Stimulated activated CD4-positive, alpha-beta T cell treated with anti-CD3 and anti-CD28 coated beads, TNF-alpha, amount 100 ng/mL, for 1 hour (primary cell): ENCODE measurements around the gene C11orf52.
A peak's percentile ranks its signal among the peaks of the same experiment; 100 is the strongest.
"Not testable (repeated sequence)": the region's sequence is repeated elsewhere in the genome, so short reads cannot be mapped to it uniquely, and the experiment has no call there.

Experiments used
- DNase-seq, 3 donors: peaks; one replicate each; pipeline ENCODE4 v3.0.0-alpha.2; 2020; ENCODE audit warnings: low read depth in 3 of 3, low spot score in 1 of 3

The C11orf52 gene, protein sequence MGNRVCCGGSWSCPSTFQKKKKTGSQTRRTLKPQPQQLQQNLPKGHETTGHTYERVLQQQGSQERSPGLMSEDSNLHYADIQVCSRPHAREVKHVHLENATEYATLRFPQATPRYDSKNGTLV

DNA sequence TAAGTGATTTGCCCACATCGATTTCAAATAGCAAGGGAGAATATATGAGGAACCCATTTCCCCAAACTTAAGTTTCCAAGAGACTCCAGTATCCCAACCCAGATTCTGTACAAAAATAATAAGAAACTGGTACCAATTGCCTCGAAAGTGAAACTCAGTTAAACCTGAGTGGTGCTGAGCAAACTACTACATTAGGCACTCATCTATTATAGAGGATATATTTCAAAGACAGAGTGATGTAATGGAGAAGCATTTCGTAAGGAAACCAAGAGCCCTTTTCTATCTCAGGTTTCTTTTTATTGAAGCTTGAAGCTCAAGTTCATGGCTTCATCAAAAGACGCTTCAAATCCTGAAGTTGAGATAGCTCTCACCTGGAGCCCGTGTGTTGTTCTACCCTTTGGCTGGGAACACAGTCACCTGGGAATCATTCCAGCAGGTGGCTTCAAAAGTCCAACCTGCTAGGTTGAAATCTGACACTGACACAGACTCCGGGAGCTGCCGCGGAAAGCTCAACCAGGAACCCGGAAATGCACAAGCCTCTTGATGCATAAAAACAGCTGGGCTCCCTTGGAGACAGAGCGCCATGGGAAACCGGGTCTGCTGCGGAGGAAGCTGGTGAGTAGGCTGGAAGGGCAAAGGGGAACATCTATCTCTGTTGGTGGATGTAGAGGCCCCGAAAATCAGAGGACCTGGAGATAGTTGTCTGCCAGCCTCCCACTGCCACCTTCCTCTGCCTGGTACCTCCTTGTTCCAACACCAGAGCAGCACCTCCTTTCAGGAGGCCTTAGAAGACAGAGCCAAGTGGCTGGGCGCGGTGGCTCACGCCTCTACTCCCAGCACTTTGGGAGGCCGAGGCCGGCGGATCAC is at the start of gene C11orf52:
TSS of gene C11orf52 (plus strand) at position 524 of the 867 bp plus-strand sequence. CDS start at position 584, 60 bp downstream.
- DNase-seq = no peak

DNA sequence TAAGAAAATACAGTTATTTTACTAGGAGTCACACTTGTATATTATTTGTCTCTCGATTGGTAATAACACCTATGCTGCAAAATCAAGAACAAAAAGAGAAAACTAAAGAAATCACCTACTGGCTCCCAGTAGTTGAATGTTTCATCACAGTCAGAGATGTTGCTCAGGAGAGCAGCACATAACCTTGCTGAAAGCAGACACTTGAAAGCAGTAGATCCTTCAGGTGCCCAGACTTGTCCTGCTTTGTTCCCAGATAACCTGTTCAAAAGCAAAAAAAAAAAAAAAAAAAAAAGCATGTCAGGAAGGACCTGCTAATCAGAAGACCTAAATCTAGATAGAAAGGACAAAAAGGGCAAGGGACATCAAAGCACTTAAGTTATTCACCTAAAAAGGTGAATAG is 48.6 kb upstream of the C11orf52 start:
- DNase-seq = no peak

DNA sequence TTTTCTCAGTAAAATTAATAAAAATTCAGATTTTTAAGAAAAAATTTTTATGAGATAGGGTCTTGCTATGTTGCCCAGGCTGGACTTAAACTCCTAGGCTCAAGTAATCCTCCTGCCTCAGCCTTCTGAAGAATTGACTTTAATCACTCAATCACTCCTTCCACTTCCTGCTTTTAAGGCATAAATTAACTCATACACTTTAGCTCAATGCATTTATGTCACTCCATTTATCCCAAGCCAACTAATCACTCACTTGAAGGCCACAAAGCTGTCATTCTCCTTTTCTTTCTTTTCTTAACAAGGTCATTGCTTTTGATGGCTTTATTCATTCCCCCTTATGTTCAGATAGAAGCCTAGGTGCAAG is 48.2 kb upstream of the C11orf52 start:
- DNase-seq = no peak

DNA sequence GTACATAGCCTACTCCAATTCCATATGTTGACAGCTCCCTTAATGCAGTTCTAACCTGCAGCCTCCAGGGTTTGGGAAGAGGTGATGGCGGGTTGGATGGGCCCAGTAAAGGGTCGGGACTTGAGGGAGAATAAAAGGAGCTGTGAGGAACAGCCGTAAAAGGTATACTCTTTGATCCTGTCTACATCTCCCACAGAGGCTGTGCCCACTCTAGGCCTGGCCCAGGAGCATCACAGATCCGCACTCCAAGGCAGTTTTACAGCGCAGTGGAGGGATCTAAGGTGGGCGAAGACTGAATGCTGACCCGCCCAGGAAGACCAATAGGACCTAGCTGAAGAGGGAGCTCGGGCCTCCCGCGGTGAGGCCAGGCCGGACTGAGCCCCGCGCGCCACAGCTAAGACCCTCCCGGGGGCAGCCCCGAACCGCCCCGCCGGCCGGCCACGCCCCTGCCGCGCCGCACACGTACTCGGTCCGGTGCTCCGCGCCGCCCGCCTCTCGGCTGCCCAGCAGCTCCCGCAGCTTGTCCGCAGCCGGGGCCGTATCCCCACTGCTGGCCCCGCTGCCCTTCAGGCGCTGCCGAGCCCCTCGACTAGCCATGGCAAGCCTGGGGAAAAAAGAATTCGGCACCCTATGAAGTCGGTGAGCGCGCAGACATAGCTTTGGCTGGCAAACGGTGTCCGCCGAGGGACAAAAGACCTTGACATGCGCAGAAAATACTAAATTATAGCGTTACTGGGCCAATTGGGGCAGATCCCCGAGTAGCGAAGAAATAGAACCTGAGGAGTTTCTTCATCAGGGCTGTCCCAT is 47.6 kb upstream of the C11orf52 start, which contains the start of gene ALG9:
TSS of gene ALG9 (minus strand) at position 696 of the 807 bp plus-strand sequence. CDS start at position 597, 99 bp downstream.
- peak; percentile 73 to 90 (median 75) for DNase-seq

DNA sequence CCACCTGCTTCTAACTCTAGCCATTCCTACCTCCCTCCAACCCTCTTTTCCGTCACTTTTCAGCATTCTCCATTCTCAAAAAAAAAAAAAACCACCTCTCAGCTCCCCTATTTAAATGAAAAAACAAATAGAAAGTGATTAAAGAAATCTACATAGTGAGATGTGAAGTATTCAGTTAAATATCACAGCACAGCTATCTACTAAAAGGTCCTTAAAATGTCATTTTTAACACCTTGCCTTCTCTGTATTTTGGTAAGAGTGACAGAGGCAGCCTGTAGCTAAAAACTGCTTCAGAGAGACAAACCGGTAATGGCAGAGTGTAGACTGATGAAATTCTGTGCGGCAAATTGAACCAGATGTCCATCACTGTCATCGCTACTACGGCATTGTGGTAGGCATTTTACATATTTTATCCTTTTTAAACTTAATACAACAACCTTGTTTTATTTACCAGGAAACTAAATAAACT is 47.0 kb upstream of the C11orf52 start:
- no peak for DNase-seq

DNA sequence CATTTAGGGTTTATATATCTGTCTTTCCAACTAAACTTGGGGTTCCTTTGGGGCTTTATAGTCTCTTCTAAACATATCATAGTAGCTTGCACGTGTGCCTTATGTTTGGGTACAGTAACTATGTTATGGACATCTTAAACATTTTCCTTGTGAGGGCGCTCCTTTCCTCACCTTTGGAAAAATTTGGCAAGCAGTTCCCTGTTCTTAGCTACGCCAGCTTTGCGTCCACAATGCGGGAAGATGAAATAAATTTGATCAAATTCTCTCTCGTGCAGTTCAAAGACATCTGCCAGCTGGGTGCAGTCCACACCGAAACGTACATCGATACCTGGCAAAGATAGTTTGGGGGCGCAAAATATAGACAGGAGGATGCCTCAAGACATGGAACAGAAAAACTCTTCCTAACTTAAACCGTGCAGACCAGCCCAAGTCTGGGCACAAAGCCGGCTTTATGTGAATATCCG is 40.3 kb upstream of the C11orf52 start:
- no peak for DNase-seq

DNA sequence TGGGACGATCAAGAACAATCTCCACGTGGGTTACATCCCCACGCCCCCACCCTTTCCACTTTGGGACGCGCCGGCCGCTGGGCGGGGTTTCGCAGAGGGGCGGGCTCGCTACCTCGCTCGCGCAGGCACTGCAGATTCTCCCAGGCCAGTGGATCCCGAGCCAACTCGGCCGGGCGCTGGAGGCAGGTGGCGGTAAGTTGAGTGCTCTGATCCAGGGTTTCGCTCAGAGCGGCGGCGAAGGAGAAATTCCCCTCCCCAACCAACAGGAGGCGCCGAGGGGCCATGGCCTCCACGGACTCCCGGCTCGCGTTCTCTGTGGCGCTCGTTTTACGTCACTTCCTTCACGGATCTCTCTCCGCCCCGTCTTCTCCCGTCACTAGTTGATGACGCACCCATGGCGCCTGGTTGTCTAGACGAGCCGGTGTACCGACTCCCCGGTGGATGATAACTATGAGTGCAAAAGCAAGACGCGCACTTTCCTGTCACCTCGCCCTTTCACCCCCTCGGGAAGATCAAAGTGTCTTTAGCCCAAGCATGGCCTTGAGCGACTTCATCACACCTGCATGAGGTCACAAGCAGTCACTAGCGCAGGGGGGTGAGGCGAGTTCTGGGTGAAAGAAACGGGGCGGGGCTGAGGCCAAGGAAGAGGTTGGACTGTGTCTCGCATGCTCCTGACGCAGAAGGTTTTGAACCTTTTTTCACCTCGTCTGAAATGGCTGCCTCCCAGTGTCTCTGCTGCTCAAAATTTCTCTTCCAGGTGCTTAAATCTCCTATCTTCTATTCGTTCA is 39.7 kb upstream of the C11orf52 start, which contains the start of the genes CFAP68 and FDXACB1:
TSS of gene CFAP68 (plus strand) at position 693 of the 788 bp plus-strand sequence. CDS start at position 713, 20 bp downstream.
TSS of gene FDXACB1 (minus strand) at position 317 of the 788 bp plus-strand sequence. CDS start at position 284, 33 bp downstream.
- peak; percentile 83 to 86 (median 84) for DNase-seq

DNA sequence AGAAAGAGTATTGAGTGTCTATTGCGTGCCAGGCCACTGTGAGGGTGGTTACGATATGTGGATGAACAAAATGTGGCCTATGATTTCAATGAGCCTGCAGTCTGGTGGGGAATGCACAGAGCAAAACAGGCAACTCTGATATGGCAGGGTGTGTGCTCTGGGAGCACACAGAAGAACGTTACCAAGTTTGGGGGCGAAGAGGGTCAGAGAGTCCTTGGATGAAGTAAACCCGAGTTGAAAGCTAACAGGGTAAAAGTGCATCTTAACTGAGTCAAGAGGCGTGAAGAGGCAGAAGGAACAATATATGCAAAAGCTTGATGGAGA is 39.1 kb upstream of the C11orf52 start:
- DNase-seq = no peak

DNA sequence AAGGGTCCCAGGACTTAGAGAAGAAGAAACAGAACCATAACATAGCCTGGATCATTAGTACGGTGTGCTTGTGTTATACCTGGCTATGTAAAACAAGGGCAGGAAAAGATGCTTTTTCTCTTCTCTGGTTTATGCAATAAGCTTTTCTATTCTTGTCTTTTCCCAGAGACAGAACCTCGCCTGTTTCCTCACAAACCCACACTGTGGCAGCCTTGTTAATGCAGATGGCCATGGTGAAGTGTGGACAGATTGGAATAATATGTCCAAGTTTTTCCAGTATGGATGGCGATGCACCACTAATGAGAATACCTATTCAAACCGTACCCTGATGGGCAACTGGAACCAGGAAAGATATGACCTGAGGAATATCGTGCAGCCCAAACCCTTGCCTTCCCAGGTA is 36.5 kb upstream of the C11orf52 start:
- DNase-seq = no peak

DNA sequence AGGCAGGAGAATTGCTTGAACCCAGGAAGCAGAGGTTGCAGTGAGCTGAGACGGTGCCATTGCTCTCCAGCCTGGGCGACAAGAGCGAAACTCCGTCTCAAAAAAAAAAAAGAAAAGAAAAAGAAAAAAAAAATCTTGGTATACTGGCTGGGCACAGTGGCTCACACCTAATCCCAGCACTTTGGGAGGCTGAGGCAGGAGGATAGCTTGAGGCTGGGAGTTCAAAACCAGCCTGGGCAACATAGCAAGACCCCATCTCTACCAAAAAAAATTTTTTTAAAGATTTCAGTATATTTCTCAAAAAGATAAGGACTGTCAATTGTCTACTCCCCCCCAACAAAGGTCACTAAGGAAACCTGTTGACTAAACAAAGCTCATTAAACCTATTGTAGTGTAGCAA is 33.7 kb upstream of the C11orf52 start:
- DNase-seq = not testable (repeated sequence)

DNA sequence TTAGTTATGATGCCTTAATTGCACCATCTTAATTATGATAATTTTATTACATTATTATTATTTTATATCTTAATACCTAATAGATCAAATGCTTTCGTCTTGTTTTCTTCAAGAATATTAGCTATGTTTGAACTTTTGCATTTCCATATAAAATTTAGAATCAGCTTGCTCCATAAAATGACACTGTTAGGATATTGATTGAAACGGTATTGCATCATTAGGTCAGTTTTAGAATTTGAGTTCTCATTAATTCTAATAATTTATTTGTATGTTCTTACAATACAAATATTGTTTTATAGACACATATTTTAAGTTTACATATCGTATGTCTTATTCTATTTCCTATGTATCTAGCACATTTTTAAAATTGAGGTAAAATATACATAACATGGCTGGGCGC is 32.7 kb upstream of the C11orf52 start:
- DNase-seq = no peak

DNA sequence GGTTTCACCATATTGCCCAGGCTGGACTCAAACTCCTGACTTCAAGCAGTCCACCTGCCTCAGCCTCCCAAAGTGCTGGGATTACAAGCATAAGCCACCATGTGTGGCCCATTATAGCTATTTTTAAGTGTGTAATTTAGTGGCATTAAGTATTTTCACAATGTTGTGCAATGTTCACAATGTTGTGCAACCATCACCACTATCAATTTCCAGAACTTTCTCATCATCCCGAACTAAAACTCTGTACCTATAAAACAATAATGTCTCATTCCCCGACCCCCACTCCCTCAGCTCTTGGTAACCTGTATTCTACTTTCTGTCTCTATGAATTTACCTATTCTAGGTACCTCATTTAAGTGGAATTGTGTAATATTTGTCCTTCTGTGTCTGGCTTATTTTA is 31.9 kb upstream of the C11orf52 start:
- DNase-seq = no peak

DNA sequence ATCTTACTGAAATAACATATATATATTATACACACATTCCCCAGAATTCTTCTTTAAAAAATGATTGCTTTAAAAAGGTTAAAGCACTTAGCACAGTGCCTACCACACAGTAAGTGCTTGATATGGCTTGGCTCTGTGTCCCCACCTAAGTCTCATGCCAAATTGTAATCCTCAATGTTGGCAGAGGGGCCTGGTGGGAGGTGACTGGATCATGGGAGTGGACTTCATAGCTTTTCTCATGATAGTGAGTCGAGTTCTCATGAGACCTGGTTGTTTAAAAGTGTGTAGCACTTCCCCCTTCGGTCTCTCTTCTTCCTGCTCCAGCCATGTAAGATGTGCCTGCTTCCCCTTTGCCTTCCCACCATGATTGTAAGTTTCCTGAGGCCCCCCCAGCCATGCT is 13.3 kb upstream of the C11orf52 start:
- no peak for DNase-seq

DNA sequence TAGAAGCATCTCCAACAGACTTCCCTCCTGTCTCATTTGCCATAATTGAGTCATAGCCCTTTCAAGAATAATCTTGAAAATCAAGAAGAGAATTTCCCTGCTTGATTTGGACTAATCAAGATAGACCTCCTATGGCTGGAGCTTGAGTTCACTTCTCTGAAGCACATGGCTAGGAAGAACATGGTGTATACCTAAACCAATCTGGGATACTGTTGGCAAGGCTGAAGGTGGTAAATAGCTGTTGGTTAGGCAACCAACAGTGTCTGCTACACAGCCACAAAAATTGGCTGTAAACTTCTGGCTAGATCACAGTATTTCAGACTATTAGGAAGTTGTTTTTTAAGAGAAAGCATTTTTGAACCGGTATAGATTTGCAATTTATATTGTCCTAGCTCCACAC is 12.0 kb upstream of the C11orf52 start:
- DNase-seq = no peak

DNA sequence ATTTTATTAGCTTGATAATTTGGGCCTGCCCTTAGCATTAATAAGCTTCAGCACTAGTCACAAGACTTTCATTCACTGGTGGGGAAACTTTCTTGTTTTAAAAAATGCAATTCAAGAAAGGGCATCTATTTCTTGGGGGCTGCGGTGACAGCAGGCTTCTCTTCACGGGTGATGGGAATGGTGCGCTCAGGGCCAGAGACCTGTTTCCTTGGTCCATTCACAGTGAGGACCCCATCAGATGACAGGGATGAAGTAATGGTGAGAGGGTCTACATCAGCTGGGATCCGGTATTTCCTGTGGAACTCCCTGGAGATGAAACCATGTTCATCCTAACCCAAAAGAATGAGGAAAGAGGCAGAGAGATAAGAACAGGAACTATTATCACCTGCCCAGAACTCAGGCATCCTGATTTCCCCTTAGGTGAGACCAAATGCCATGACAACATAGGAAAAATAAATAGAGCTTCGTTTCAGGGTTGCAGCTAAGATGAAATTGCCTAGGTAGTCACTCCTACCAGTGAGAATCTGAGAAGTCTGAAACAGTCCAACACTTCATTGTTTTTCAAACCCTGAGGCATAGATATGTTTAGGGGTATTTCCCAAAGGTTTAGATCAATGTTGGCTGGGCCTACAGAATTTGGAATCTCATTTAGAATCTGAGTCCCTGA is 9.9 kb upstream of the C11orf52 start:
- DNase-seq = no peak

DNA sequence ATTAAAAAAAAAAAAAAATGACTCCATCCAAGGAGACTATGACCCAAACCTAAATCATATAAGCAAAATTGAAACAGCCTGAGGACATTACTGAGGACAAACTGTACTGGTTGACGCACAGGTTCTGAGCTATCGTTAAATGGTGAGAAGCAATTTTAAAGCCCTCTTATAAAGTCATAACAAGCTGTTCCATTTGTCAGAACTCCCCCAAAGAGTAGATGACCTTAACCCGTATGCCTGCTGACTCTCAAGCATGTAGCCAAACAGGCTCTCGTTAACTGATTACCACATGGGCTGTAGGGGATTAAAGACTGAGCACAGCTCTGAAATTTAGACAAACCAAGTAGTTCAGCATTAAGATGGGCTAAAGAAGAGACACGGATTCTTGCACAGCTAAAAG is 9.3 kb upstream of the C11orf52 start:
- no peak for DNase-seq

DNA sequence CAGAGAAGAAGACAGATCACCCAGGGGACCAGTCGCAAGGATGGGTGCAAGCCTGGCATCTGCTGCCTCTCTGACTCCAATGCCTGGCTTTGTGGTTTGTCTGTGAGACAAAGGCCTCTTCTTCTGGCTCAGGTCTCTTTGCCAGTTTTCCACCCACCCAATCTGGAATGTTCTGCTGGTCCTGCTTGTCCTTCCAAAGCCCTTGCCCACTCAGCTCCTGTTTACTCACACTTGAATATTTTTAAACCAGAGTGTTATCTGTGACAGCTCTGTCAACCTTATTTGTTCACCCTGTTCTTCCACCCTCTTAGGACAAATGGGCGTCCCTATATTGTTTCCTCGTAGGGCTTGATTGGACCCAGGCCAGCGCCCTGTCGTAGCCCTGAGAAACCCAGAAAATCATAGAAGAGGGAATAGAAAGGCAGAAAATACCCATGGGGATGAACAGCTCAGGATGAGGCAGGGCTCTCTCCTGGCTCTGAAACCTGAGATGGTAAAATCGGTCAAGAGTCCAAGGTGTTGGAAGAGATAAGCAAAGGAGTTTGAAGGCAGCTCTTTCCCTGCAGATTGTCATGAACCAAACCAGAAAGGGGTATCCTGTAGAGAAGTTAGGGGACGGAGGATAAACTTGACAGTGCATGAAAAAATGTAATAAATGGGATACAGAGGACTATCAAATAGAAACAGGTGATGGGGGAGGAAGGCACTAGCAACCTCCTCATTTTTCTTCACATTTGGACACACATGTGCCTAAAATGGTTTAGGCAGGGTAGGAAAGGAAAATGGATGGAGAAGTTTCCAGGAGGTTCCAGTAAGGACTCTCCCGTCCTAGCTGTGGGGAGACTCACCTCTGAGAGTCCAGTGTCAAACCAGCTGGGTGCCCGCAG is 7.8 kb upstream of the C11orf52 start:
- DNase-seq = no peak

DNA sequence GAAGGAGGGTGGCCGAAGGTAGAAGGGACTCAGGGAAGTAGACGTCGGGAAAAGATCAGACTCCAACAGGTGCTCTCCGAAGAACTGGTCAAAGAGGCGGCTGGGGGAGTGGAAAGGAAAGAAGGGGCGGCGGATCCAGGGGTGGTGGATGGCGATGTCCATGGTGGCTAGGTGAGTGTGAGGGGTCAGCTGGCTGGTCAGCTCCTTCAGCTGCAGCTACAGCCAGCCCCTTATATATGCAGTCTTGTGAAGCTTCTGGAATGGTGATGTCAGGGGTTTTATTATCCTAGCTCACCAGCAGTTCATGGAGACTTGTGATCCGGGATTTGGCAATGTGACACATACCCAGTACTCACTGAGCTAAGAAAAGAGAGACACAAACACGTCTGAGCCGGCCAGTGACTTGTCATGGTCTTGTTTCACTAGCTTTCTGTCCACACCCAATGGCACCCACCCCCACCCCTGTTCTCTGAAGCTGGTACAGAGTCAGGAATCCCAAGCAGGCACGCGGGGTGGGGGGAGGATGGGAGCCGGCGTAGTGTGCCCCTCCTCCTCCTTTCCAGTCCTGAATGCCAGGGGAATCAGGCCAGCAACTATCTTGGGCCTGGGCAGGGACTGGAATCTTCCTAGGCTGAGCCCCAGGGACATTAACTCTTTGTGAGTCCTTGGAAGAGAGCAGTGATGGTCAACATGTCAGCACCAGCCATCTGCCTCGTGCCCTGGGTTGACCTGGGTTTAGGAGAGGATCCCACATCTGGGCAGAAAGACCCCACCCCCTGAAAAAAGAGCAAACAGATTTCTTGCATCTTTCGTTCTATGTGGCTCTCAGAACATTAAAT is 6.9 kb upstream of the C11orf52 start, which contains the start of gene CRYAB:
TSS of gene CRYAB (minus strand) at position 208 of the 839 bp plus-strand sequence. CDS start at position 162, 46 bp downstream.
- DNase-seq = no peak
